ENCODE measurements around the gene ADAMTSL1. TPM values are rescaled to one million over a fixed set of nuclear protein-coding genes. Genes with fewer than 3 reads are reported as not detected.
"Not testable (repeated sequence)": the region's sequence is repeated elsewhere in the genome, so short reads cannot be mapped to it uniquely, and the experiment has no call there.

ADAMTSL1 gene
- total RNA-seq, 1 donor from 2014 or later: not detected

DNA sequence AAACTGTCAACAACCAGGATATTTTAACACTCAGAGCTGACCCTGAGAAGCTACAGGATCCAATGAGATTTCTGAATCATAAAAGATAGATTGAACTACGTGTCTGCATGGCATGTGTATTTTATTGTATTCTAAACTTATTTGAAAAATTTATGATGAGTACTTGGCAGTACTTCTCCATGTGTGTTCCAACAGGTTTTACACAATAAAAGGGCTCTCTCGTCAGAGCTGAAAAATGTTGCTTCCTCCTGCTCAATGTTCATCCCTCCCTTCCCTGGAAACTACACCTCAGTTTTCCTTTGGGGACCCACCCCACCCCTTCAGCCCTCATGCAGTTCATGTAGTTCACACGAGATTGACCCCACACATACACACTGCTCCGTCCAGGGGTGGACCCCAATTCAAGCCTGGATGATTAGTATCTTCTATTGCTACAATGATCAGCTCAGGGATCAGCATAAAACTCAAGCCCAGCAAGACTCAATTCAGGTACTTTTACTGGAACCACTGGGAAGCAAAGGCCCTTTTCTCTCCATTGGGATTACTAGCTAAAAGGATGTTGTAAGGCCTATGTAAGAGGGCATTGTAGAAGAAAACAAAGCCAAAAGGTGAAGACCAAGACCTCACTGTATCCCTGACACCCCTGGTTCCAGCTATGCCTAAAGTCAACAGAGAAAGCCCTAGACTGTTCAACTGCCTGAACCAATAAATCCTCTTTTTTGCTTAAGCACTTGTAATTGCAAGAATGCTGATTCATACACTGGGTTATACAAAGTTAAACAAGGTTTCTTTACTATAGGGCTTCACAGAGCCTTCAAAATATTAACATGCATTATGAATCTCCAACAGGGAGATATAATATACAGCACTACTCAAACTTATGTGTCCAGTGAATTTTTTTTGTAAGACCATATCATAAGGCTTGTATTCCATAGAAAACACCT is 446.5 kb downstream of the ADAMTSL1 start:
- Mint-ChIP-seq H3K4me3 (no peak overlapping the region), H3K27ac (no peak overlapping the region), H3K9me3 (no peaks in the 10 kb centered on the region), H3K36me3 (ENCODE audit: low read depth) (no peaks in the 10 kb centered on the region), H3K27me3 (ENCODE audit: insufficient read depth) (peaks cover 4% of the 10 kb centered on the region), H3K4me1 (ENCODE audit: low read depth) (no peaks in the 10 kb centered on the region)
- DNase-seq (ENCODE audit: low spot score): no peak
- intact Hi-C loops (cut with micrococcal nuclease): no loop called here

DNA sequence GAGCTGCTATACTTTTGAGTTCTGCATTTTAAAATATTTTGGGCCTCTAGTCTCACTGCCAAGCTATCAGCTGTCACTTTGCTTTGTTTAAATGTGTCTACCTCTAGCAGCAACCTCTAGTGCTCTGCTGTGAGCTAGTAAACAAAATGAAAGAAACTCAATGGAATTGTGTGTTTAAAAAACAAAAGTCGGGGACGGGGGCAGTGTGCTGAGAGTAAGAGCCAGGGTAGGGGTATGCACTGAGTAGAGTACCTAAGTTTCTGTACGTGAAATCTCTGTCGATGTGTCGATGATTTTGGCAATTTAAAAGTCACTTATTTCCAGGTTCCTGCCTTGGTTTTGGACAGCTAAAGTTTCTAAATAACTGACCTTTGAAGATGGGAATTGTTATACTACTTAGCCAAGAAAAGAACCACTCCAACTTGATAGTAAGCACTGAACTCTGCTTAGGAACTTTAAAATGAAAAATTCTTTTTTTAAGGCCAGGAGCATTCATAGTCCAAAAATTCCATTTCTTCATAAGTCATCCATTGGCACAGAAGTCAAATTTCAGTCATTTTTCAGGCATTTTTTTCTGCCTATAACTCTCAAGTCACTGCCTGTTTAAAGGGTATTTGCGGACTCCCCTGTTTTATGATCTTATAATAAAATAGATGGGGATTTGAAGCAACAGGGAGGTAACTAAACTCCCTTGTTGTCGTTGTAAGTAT is 447.6 kb downstream of the ADAMTSL1 start:
- H3K4me1 Mint-ChIP-seq (ENCODE audit: low read depth): no peaks in the 10 kb centered on the region
- H3K27me3 Mint-ChIP-seq (ENCODE audit: insufficient read depth): peaks cover 4% of the 10 kb centered on the region
- intact Hi-C loops (cut with micrococcal nuclease): no loop called here
- no peaks in the 10 kb centered on the region for H3K36me3 Mint-ChIP-seq (ENCODE audit: low read depth)
- H3K4me3 Mint-ChIP-seq: no peak overlapping the region
- no peaks in the 10 kb centered on the region for H3K9me3 Mint-ChIP-seq
- no peak for DNase-seq (ENCODE audit: low spot score)
- no peak overlapping the region for H3K27ac Mint-ChIP-seq

- intact Hi-C loops (cut with micrococcal nuclease): no loop called here
- H3K27ac Mint-ChIP-seq: no peak overlapping the region
- H3K36me3 Mint-ChIP-seq (ENCODE audit: low read depth): no peaks in the 10 kb centered on the region
- H3K9me3 Mint-ChIP-seq: no peaks in the 10 kb centered on the region
- H3K4me3 Mint-ChIP-seq: no peak overlapping the region
- H3K4me1 Mint-ChIP-seq (ENCODE audit: low read depth): no peaks in the 10 kb centered on the region
- DNase-seq (ENCODE audit: low spot score): no peak
- H3K27me3 Mint-ChIP-seq (ENCODE audit: insufficient read depth): peaks cover 4% of the 10 kb centered on the region
Observed at GRCh38 chr9:18922161-18922885, 448.4 kb downstream of the ADAMTSL1 start.

GRCh38 chr9:18923167-18923566 is 449.2 kb downstream of the ADAMTSL1 start:
- no peaks in the 10 kb centered on the region for H3K36me3 Mint-ChIP-seq (ENCODE audit: low read depth)
- intact Hi-C loops (cut with micrococcal nuclease): no loop called here
- H3K27me3 Mint-ChIP-seq (ENCODE audit: insufficient read depth): peaks cover 4% of the 10 kb centered on the region
- no peaks in the 10 kb centered on the region for H3K4me1 Mint-ChIP-seq (ENCODE audit: low read depth)
- no peak for DNase-seq (ENCODE audit: low spot score)
- no peak overlapping the region for H3K4me3 Mint-ChIP-seq
- H3K9me3 Mint-ChIP-seq: no peaks in the 10 kb centered on the region
- no peak overlapping the region for H3K27ac Mint-ChIP-seq

DNA sequence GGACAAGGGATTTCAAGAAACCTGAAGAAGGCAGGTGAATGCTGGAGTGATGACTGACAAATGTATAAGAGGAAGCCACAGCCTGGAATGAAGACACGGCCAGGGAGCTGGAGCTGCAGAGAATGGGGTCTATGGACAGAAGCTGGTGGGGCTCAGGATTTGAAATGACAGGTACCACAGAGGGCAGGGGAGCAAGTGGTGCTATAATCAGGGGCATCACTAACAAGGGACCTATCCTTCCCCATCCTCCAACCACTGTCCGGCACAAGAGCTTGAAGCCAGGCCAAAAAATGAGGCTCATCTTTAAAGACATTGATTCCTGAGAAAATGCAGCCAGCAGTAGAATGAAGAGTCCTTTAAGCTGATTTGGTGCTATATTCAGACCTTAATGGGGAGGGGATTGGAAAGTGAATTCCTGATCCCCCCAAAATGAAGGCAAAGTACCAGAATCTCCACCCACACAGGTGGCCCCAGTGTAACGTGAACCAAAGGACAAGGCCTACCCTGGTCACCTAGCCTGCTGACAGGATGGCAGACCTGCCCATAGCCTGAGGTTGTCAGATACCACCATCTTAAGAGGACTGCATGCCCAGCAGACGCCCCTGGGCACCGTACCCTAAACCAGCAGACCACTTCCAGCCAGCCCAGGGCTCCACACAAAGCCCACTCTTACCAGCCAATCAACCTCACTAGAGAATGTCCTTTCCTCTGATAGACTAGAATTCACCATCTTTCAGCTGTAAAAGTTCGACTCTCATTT is 449.9 kb downstream of the ADAMTSL1 start:
- no peak for DNase-seq (ENCODE audit: low spot score)
- H3K4me3 Mint-ChIP-seq: no peak overlapping the region
- no peaks in the 10 kb centered on the region for H3K4me1 Mint-ChIP-seq (ENCODE audit: low read depth)
- no peak overlapping the region for H3K27ac Mint-ChIP-seq
- H3K27me3 Mint-ChIP-seq (ENCODE audit: insufficient read depth): peaks cover 2% of the 10 kb centered on the region
- H3K9me3 Mint-ChIP-seq: no peaks in the 10 kb centered on the region
- no peaks in the 10 kb centered on the region for H3K36me3 Mint-ChIP-seq (ENCODE audit: low read depth)
- intact Hi-C loops (cut with micrococcal nuclease): no loop called here

DNA sequence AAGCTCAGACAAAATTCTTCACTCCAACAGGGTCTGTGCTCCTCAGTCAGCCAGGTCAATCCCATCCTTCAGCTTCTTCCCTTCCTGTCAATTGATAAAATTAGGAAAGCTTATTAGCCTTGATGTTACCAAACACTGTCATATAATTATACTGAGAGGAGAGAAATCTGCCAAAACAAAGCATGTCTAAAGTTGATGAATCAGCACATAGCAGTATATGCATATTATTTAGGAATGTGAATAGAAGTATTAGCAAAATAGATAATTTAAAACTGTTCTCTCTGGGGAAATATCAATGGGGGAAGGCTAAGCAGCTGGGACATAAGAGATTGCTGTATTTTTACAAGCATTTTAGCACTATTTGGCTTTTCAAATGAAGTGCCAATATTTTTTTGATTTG is 451.9 kb downstream of the ADAMTSL1 start:
- H3K9me3 Mint-ChIP-seq: no peaks in the 10 kb centered on the region
- H3K4me1 Mint-ChIP-seq (ENCODE audit: low read depth): no peaks in the 10 kb centered on the region

GRCh38 chr9:18926513-18926912 is 452.6 kb downstream of the ADAMTSL1 start:
- H3K4me3 Mint-ChIP-seq: no peak overlapping the region
- DNase-seq (ENCODE audit: low spot score): no peak
- H3K36me3 Mint-ChIP-seq (ENCODE audit: low read depth): no peaks in the 10 kb centered on the region
- H3K9me3 Mint-ChIP-seq: no peaks in the 10 kb centered on the region
- intact Hi-C loops (cut with micrococcal nuclease): no loop called here
- H3K4me1 Mint-ChIP-seq (ENCODE audit: low read depth): no peaks in the 10 kb centered on the region
- no peak overlapping the region for H3K27ac Mint-ChIP-seq
- H3K27me3 Mint-ChIP-seq (ENCODE audit: insufficient read depth): no peaks in the 10 kb centered on the region

More for the DNA sequence above, 451.9 kb downstream of the ADAMTSL1 start:
- Mint-ChIP-seq H3K27ac (no peak overlapping the region), H3K27me3 (ENCODE audit: insufficient read depth) (no peaks in the 10 kb centered on the region), H3K4me3 (no peak overlapping the region), H3K36me3 (ENCODE audit: low read depth) (no peaks in the 10 kb centered on the region)
- intact Hi-C loops (cut with micrococcal nuclease): no loop called here
- DNase-seq (ENCODE audit: low spot score): no peak

DNA sequence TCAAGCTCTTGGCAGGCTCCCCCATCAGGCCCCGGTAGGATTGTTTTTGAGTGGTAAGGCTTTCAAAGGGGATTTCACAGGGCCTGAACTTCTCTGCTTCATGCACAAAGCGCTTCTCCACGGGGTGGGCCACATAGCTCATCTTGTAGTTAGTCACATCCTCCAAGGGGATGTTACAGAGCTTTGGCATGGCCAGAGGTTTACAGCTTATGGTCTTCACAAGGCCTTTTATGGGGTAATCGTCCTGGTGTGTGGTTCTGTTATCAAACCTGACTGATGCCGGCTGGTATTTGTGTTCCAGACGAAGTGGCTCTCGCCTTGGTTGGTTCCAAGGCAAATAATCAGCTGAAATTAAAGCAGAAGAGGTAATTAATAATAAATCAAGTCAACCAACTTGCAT is 454.8 kb downstream of the ADAMTSL1 start:
- no peaks in the 10 kb centered on the region for H3K9me3 Mint-ChIP-seq

DNA sequence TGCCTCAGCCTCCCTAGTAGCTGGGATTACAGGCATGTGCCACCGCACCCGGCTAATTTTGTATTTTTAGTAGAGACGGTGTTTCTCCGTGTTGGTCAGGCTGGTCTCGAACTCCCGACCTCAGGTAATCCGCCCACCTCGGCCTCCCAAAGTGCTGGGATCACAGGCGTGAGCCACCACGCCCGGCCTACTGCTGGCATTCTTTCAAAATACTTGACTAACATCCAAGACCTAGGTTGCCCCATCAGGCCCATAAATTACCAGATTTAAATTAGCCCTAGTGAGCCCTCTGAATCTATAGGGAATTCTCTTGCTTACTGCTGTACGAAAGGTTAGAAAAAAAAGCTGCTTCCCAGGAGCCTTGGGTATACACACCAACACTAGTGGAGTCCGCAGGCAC is 456.7 kb downstream of the ADAMTSL1 start:
- H3K27me3 Mint-ChIP-seq (ENCODE audit: insufficient read depth); intact Hi-C loops (cut with micrococcal nuclease); H3K36me3 Mint-ChIP-seq (ENCODE audit: low read depth); H3K4me3 Mint-ChIP-seq; H3K9me3 Mint-ChIP-seq; H3K4me1 Mint-ChIP-seq (ENCODE audit: low read depth); H3K27ac Mint-ChIP-seq; DNase-seq (ENCODE audit: low spot score): not testable (repeated sequence)

More for the DNA sequence above, 454.8 kb downstream of the ADAMTSL1 start:
- Mint-ChIP-seq H3K36me3 (ENCODE audit: low read depth) (no peaks in the 10 kb centered on the region), H3K4me3 (no peak overlapping the region), H3K4me1 (ENCODE audit: low read depth) (no peaks in the 10 kb centered on the region), H3K27ac (no peak overlapping the region), H3K27me3 (ENCODE audit: insufficient read depth) (no peaks in the 10 kb centered on the region)
- DNase-seq (ENCODE audit: low spot score): no peak
- intact Hi-C loops (cut with micrococcal nuclease): no loop called here

- H3K36me3 Mint-ChIP-seq (ENCODE audit: low read depth): no peaks in the 10 kb centered on the region
- H3K4me3 Mint-ChIP-seq: no peak overlapping the region
- H3K4me1 Mint-ChIP-seq (ENCODE audit: low read depth): no peaks in the 10 kb centered on the region
- no peak for DNase-seq (ENCODE audit: low spot score)
- no peak overlapping the region for H3K27ac Mint-ChIP-seq
- no peaks in the 10 kb centered on the region for H3K9me3 Mint-ChIP-seq
- peaks cover 2% of the 10 kb centered on the region for H3K27me3 Mint-ChIP-seq (ENCODE audit: insufficient read depth)
- intact Hi-C loops (cut with micrococcal nuclease): no loop called here
Observed at GRCh38 chr9:18935541-18935940, 461.6 kb downstream of the ADAMTSL1 start.

DNA sequence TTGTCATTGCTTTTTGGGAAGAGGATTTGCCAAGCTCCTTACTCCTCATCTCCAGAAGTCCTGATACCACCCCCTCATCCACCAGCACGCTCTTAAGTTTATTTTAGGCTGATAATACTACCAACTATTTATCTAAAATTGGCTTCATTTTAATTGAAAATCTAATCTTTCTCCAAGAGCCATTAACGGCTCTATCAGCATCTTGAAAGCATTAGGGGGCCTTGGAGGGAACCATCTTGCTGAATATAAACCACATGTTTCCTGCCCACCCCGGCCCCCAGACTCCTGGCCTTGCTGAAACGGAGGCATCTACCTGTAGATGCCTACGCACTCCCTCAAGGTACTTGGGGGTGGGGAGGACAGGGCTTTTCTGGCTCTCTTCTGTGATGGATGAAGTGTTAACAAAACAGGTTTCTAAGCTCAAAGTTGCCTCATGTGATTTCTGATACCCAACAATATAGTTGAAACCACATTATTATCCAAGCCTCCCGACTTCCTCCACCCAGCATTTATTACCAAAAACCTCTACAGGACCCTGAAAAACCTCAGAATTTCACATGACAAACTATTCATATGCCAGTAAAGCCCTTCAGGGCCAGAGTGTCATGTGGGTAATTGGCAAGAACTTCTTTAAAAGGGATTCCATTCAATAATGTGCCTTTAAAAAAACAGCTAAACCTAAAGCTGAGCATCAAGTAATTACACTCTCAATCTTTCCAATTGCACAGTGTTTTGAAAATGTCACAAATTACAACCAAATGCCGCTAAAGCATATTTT is 462.3 kb downstream of the ADAMTSL1 start:
- intact Hi-C loops (cut with micrococcal nuclease): no loop called here
- H3K4me3 Mint-ChIP-seq: no peak overlapping the region
- H3K27me3 Mint-ChIP-seq (ENCODE audit: insufficient read depth): peaks cover 2% of the 10 kb centered on the region
- H3K27ac Mint-ChIP-seq: no peak overlapping the region
- H3K4me1 Mint-ChIP-seq (ENCODE audit: low read depth): no peaks in the 10 kb centered on the region
- no peaks in the 10 kb centered on the region for H3K9me3 Mint-ChIP-seq
- H3K36me3 Mint-ChIP-seq (ENCODE audit: low read depth): no peaks in the 10 kb centered on the region
- no peak for DNase-seq (ENCODE audit: low spot score)

GRCh38 chr9:18939943-18940342 is 466.0 kb downstream of the ADAMTSL1 start:
- no peak for DNase-seq (ENCODE audit: low spot score)
- no peak overlapping the region for H3K4me3 Mint-ChIP-seq
- H3K4me1 Mint-ChIP-seq (ENCODE audit: low read depth): no peaks in the 10 kb centered on the region
- peaks cover 2% of the 10 kb centered on the region for H3K27me3 Mint-ChIP-seq (ENCODE audit: insufficient read depth)
- intact Hi-C loops (cut with micrococcal nuclease): no loop called here
- no peak overlapping the region for H3K27ac Mint-ChIP-seq
- H3K9me3 Mint-ChIP-seq: no peaks in the 10 kb centered on the region
- no peaks in the 10 kb centered on the region for H3K36me3 Mint-ChIP-seq (ENCODE audit: low read depth)
